Parathyroid adenoma (tissue), 2 donors: ENCODE data around the gene CTSF.

Experiments used
- H2AFZ ChIP-seq: fragments of 300-600 bp; sonication (generic); one replicate; pipeline ENCODE4 v1.7.0; 2017; ENCODE audit warnings: antibody characterized with exemption, mild to moderate bottlenecking
- H3K27ac ChIP-seq: fragments of 300-600 bp; sonication (generic); one replicate; pipeline ENCODE4 v1.7.0; 2017
- H3K27me3 ChIP-seq: fragments of 300-600 bp; sonication (generic); one replicate; pipeline ENCODE4 v1.7.0; 2017; ENCODE audit warnings: low read length; ENCODE audit not compliant: control insufficient read depth, insufficient read depth
- H3K36me3 ChIP-seq: fragments of 300-600 bp; sonication (generic); one replicate; pipeline ENCODE4 v1.7.0; 2017; ENCODE audit warnings: low read length; ENCODE audit not compliant: control insufficient read depth, insufficient read depth
- H3K4me1 ChIP-seq: fragments of 300-600 bp; sonication (generic); one replicate; pipeline ENCODE4 v1.7.0; 2017; ENCODE audit warnings: control low read depth
- H3K4me2 ChIP-seq: fragments of 300-600 bp; sonication (generic); one replicate; pipeline ENCODE4 v1.7.0; 2017; ENCODE audit warnings: low read length
- H3K4me3 ChIP-seq: fragments of 300-600 bp; sonication (generic); one replicate; pipeline ENCODE4 v1.7.0; 2017; ENCODE audit warnings: low read depth, low read length
- H3K79me2 ChIP-seq: fragments of 300-600 bp; sonication (generic); one replicate; pipeline ENCODE4 v1.7.0; 2017; ENCODE audit warnings: control low read depth
- H3K9ac ChIP-seq: fragments of 300-600 bp; sonication (generic); one replicate; pipeline ENCODE4 v1.7.0; 2017; ENCODE audit warnings: mild to moderate bottlenecking
- H3K9me3 ChIP-seq: fragments of 300-600 bp; sonication (generic); one replicate; pipeline ENCODE4 v1.7.0; 2017; ENCODE audit warnings: low read length; ENCODE audit not compliant: control insufficient read depth
- CTCF ChIP-seq: fragments of 300-600 bp; sonication (generic); IDR thresholded peaks from one replicate; pipeline ENCODE4 v1.7.0; 2017; ENCODE audit warnings: antibody characterized with exemption, mild to moderate bottlenecking
- donor health status: primary hyperparathyroidism.

Gene CTSF

GRCh38 chr11:66539870-66540213 is 28.6 kb downstream of the CTSF start:
- Histone ChIP-seq H3K27me3 (no peaks in the 10 kb centered on the region), H3K27ac (no peak overlapping the region), H2AFZ (no peak overlapping the region), H3K36me3 (no peaks in the 10 kb centered on the region), H3K9me3 (no peaks in the 10 kb centered on the region), H3K4me3 (no peak overlapping the region), H3K9ac (no peak overlapping the region), H3K4me2 (no peak overlapping the region), H3K4me1 (no peaks in the 10 kb centered on the region), H3K79me2 (no peaks in the 10 kb centered on the region)
- TF ChIP-seq CTCF: no peak

- Histone ChIP-seq H3K27me3 (no peaks in the 10 kb centered on the region), H3K79me2 (no peaks in the 10 kb centered on the region), H3K9ac (no peak overlapping the region), H3K27ac (no peak overlapping the region), H3K36me3 (no peaks in the 10 kb centered on the region), H2AFZ (no peak overlapping the region), H3K9me3 (no peaks in the 10 kb centered on the region), H3K4me3 (no peak overlapping the region), H3K4me1 (no peaks in the 10 kb centered on the region), H3K4me2 (no peak overlapping the region)
- no peak for TF ChIP-seq CTCF
Measured at GRCh38 chr11:66539170-66539869, 29.1 kb downstream of the CTSF start.

GRCh38 chr11:66532784-66533183 is 35.6 kb downstream of the CTSF start:
- no peaks in the 10 kb centered on the region for H3K79me2 ChIP-seq
- no peaks in the 10 kb centered on the region for H3K4me1 ChIP-seq
- H3K9me3 ChIP-seq: no peaks in the 10 kb centered on the region
- H3K4me2 ChIP-seq: no peak overlapping the region
- TF ChIP-seq CTCF: no peak
- H3K9ac ChIP-seq: no peak overlapping the region
- H3K4me3 ChIP-seq: no peak overlapping the region
- H2AFZ ChIP-seq: no peak overlapping the region
- no peaks in the 10 kb centered on the region for H3K27me3 ChIP-seq
- H3K36me3 ChIP-seq: no peaks in the 10 kb centered on the region
- no peak overlapping the region for H3K27ac ChIP-seq

- H3K27ac ChIP-seq: no peak overlapping the region
- no peaks in the 10 kb centered on the region for H3K9me3 ChIP-seq
- H2AFZ ChIP-seq: no peak overlapping the region
- no peaks in the 10 kb centered on the region for H3K4me1 ChIP-seq
- H3K4me2 ChIP-seq: no peak overlapping the region
- no peak overlapping the region for H3K4me3 ChIP-seq
- no peak overlapping the region for H3K9ac ChIP-seq
- TF ChIP-seq CTCF: no peak
- H3K27me3 ChIP-seq: no peaks in the 10 kb centered on the region
- H3K36me3 ChIP-seq: no peaks in the 10 kb centered on the region
- no peaks in the 10 kb centered on the region for H3K79me2 ChIP-seq
Measured at GRCh38 chr11:66531841-66532240, 36.6 kb downstream of the CTSF start.
